DND-41 (cell line): ENCODE data around the gene VPS11.
A peak's percentile ranks its signal among the peaks of the same experiment; 100 is the strongest.
"Not testable (repeated sequence)": the region's sequence is repeated elsewhere in the genome, so short reads cannot be mapped to it uniquely, and the experiment has no call there.

Experiments used
- ATAC-seq: fragments of 200-7000 bp; cut with Tn5 transposase; 3 replicates; pipeline ENCODE4 v1.9.1; 2021; ENCODE audit warnings: low read depth; ENCODE audit not compliant: insufficient read depth
- DNase-seq: peaks from one replicate; pipeline ENCODE4 v3.0.0-alpha.2; 2020
- H2AFZ ChIP-seq: 2 replicates; pipeline ENCODE4 v1.6.0; 2012; ENCODE audit warnings: low read depth, low read length
- H3K27ac ChIP-seq: 2 replicates; pipeline ENCODE4 v1.5.1; 2012; ENCODE audit warnings: low read length, inconsistent platforms
- H3K27me3 ChIP-seq: fragments of 200-600 bp; sonication (generic); 2 replicates; pipeline ENCODE4 v1.6.0; 2012; ENCODE audit warnings: low read length, mild to moderate bottlenecking, inconsistent platforms; ENCODE audit not compliant: insufficient read depth, poor library complexity
- H3K36me3 ChIP-seq: 2 replicates; pipeline ENCODE4 v1.5.1; 2012; ENCODE audit warnings: low read length, inconsistent platforms; ENCODE audit not compliant: insufficient read depth
- H3K4me1 ChIP-seq: 2 replicates; pipeline ENCODE4 v1.5.1; 2012; ENCODE audit warnings: mild to moderate bottlenecking, low read length; ENCODE audit not compliant: insufficient read depth
- H3K4me2 ChIP-seq: 2 replicates; pipeline ENCODE4 v1.6.0; 2012; ENCODE audit warnings: mild to moderate bottlenecking, moderate library complexity, low read length, inconsistent platforms; ENCODE audit not compliant: insufficient read depth
- H3K4me3 ChIP-seq, 2 experiments: fragments of 200-600 bp in 1 of 2; shearing (Covaris generic) in 1 of 2; 2 replicates each; pipeline ENCODE4 v1.5.1; 2012 to 2016; ENCODE audit warnings: inconsistent platforms in 2 of 2, low read length in 2 of 2, mild to moderate bottlenecking in 2 of 2, low read depth in 1 of 2, moderate library complexity in 1 of 2
- H3K79me2 ChIP-seq: 2 replicates; pipeline ENCODE4 v1.6.0; 2012; ENCODE audit warnings: low read length, inconsistent platforms; ENCODE audit not compliant: insufficient read depth
- H3K9ac ChIP-seq: 2 replicates; pipeline ENCODE4 v1.6.0; 2012; ENCODE audit warnings: low read depth, mild to moderate bottlenecking, inconsistent platforms, low read length, moderate library complexity
- H3K9me3 ChIP-seq: 2 replicates; pipeline ENCODE4 v1.5.1; 2012; ENCODE audit warnings: low read length, moderate library complexity, mild to moderate bottlenecking, inconsistent platforms; ENCODE audit not compliant: insufficient read depth, severe bottlenecking
- H4K20me1 ChIP-seq: 2 replicates; pipeline ENCODE4 v1.6.0; 2012; ENCODE audit warnings: low read length; ENCODE audit not compliant: insufficient read depth
- EZH2 ChIP-seq: IDR thresholded peaks from 3 replicates; pipeline ENCODE4 v1.6.1; 2012; ENCODE audit warnings: borderline replicate concordance, low read depth, mild to moderate bottlenecking, moderate library complexity, low read length, inconsistent platforms; ENCODE audit not compliant: severe bottlenecking
- TF ChIP-seq, protein P1 (sequence below): IDR thresholded peaks from 2 replicates; pipeline ENCODE4 v1.5.1; 2012; ENCODE audit warnings: borderline replicate concordance, low read length, moderate library complexity, mild to moderate bottlenecking; ENCODE audit not compliant: poor library complexity, severe bottlenecking; ENCODE audit errors: extremely low read depth

The VPS11 gene

DNA sequence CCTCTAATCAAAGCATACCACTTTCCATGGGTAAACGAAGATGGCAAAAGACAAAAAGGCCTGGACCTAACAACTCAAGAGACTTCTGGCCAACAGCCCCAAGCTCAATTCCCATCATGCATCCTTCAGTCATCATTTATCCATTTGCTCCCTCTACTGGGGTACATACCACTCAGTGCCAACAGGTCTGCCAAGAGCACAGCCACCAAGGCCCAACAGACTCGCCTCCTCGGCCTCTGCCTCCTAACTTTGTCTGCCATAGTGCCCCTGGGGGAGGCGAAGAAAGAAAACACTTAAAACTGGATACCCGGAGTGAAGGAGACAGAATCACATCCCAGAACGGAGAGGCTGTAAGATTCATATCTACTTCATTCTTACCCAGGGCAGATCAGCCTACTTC is 11.7 kb upstream of the VPS11 start:
- Histone ChIP-seq H3K4me3 (peak overlapping the region; percentile 70 to 91; a peak in 3 of 4 replicates), H3K9me3 (no peaks in the 10 kb centered on the region), H3K27ac (peak overlapping the region; percentile 92), H3K36me3 (peaks cover 48% of the 10 kb centered on the region), H4K20me1 (peaks cover 26% of the 10 kb centered on the region; the same call in 1 of the 2 replicates), H3K9ac (peak overlapping the region; percentile 93), H2AFZ (peak overlapping the region; percentile 79; the same call in 1 of the 2 replicates), H3K27me3 (no peaks in the 10 kb centered on the region), H3K4me2 (peak overlapping the region; percentile 93), H3K4me1 (peaks cover 28% of the 10 kb centered on the region), H3K79me2 (peaks cover 48% of the 10 kb centered on the region)
- TF ChIP-seq EZH2 = no peak
- TF ChIP-seq, protein P1, sequence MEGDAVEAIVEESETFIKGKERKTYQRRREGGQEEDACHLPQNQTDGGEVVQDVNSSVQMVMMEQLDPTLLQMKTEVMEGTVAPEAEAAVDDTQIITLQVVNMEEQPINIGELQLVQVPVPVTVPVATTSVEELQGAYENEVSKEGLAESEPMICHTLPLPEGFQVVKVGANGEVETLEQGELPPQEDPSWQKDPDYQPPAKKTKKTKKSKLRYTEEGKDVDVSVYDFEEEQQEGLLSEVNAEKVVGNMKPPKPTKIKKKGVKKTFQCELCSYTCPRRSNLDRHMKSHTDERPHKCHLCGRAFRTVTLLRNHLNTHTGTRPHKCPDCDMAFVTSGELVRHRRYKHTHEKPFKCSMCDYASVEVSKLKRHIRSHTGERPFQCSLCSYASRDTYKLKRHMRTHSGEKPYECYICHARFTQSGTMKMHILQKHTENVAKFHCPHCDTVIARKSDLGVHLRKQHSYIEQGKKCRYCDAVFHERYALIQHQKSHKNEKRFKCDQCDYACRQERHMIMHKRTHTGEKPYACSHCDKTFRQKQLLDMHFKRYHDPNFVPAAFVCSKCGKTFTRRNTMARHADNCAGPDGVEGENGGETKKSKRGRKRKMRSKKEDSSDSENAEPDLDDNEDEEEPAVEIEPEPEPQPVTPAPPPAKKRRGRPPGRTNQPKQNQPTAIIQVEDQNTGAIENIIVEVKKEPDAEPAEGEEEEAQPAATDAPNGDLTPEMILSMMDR = peak; percentile 48
- ATAC-seq = no peak
- DNase-seq = peak; percentile 17

DNA sequence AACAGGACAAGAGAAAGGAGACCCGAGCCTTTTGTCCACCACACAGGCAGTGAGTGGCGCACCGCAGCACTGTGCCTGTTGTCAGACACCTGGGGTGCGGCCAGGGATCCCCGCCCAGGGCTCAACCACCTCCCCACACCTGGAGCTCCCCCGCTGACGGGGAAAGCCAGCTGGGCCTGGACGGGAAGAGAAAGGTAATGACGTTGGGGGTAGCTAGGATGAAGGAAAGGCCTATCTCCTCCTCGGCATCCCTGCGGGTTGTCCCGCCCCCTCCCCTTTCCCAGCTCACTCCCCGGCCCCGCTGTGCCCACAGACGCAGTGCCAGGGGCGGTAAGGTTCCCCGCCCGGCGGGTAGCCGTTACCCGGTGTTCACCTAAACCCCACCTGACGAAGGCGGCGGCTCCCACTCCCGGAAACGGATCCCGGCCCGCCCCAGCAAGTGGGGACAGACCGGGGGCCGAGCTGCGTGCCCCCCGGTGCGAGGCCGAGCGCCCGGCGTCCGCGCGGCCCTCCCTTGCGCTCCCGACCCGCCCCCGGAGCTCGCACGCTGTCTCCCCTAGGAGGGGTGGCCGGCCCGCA is 11.1 kb upstream of the VPS11 start:
- Histone ChIP-seq H2AFZ (peak overlapping the region; percentile 79), H3K4me1 (peaks cover 28% of the 10 kb centered on the region), H3K4me2 (peak overlapping the region; percentile 93), H3K79me2 (peaks cover 48% of the 10 kb centered on the region), H3K4me3 (peak overlapping the region; percentile 70 to 91), H3K27me3 (no peaks in the 10 kb centered on the region), H3K9ac (peak overlapping the region; percentile 93), H3K9me3 (no peaks in the 10 kb centered on the region), H4K20me1 (peaks cover 26% of the 10 kb centered on the region; the same call in 1 of the 2 replicates), H3K27ac (peak overlapping the region; percentile 92), H3K36me3 (peaks cover 42% of the 10 kb centered on the region)
- ATAC-seq = peak; percentile 22
- DNase-seq = peak; percentile 55
- TF ChIP-seq EZH2 = no peak
- TF ChIP-seq, protein P1 = no peak

DNA sequence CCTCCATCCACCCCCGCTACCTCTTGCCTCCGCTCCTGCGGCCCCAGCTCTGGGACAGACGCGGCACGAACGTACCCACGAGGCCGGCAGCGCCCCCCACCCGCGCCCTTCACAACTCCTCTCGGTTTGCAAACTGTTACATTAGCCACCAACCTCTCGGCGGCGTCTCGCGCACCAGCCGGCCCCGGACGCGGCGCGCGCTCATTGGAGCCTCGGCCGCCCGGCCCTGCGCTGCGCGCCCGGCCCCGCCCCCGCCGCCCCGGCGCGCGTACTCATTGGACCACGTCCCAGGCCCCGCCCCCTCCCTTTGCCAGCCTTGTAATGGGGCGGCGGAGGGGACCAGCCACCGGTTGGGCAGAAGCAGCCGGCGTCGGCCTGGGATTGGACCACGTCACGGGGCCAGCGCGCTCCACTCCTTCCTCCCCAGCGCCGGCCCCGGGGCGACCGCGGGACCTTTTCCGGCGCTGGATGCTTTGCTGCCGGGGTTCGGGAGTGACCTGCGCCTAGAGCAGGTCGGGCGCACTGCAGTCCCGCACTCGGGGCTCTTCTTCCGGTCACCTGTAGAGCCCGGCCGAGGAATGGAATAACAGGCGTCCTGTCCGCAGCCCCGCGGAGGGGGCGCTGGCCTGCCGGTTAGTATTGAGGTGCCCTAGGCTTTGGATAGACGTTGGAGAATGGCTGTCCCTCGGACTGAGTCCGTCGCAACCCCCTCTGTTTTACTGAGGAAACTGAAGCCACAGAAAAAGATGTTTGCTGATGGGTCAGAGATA is 10.4 kb upstream of the VPS11 start, which contains the start of gene HYOU1:
Gene HYOU1 (minus strand): TSS at position 206 of the 770 bp plus-strand sequence. CDS start 1,045 bp downstream, outside the sequence.
- H3K36me3 ChIP-seq = peaks cover 35% of the 10 kb centered on the region

DNA sequence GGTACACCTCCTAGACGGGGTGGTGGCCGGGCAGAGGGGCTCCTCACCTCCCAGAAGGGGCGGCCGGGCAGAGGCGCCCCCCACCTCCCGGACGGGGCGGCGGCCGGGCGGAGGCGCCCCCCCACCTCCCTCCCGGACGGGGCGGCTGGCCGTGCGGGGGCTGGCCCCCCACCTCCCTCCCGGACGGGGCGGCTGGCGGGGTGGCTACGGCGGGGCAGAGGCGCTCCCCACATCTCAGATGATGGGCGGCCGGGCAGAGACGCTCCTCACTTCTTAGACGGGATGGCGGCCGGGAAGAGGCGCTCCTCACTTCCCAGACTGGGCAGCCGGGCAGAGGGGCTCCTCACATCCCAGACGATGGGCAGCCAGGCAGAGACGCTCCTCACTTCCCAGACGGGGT is 8.5 kb upstream of the VPS11 start:
- H3K9me3 ChIP-seq, H2AFZ ChIP-seq, H3K27ac ChIP-seq, DNase-seq, H3K27me3 ChIP-seq, H3K4me3 ChIP-seq, H3K9ac ChIP-seq, ATAC-seq, H3K4me2 ChIP-seq: not testable (repeated sequence)
- Histone ChIP-seq H3K79me2 (peaks cover 47% of the 10 kb centered on the region), H3K36me3 (peaks cover 16% of the 10 kb centered on the region), H4K20me1 (peaks cover 24% of the 10 kb centered on the region; the same call in 1 of the 2 replicates), H3K4me1 (peaks cover 28% of the 10 kb centered on the region)

More for the DNA sequence above, 10.4 kb upstream of the VPS11 start, which contains the start of gene HYOU1:
- Histone ChIP-seq H4K20me1 (peaks cover 26% of the 10 kb centered on the region; the same call in 1 of the 2 replicates), H3K27ac (peak within 1 kb of the TSS; percentile 92), H3K27me3 (no peaks in the 10 kb centered on the region), H2AFZ (peak within 1 kb of the TSS; percentile 87), H3K79me2 (peaks cover 48% of the 10 kb centered on the region), H3K9me3 (no peaks in the 10 kb centered on the region), H3K4me3 (peak within 1 kb of the TSS; percentile 82 to 91), H3K9ac (peak within 1 kb of the TSS; percentile 93), H3K4me1 (peaks cover 28% of the 10 kb centered on the region), H3K4me2 (peak within 1 kb of the TSS; percentile 93)
- peak; percentile 98 for DNase-seq
- ATAC-seq = peak; percentile 94
- TF ChIP-seq, protein P1 = peak; percentile 39
- no peak for TF ChIP-seq EZH2
